ENCODE data around the gene BAZ2B.

Gene BAZ2B

DNA sequence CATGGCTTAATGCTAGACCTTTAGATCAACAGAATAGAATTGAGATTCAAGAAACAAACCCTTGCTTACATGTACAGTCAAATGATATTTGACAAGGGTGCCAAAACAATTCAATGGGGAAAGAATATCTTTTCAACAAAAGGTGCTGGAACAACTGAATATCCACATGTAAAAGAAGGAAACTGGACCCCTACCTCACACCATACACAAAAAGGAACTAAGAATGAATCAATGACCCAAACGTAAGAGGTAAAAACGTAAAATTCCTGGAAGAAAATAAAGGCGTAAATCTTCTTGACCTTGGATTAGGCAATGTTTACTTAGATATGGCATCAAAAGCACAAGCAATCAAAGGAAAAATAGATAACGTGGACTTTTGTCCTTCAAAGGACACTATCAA, 43.1 kb downstream of the BAZ2B start:
- H3K36me3 ChIP-seq (ENCODE audit: control insufficient read depth, insufficient read depth, low read length): no peaks in the 10 kb centered on the region
- H3K9ac ChIP-seq (ENCODE audit: low read depth, low read length): no peak overlapping the region
- peaks cover 7% of the 10 kb centered on the region for H3K4me1 ChIP-seq (ENCODE audit: control insufficient read depth, insufficient read depth, low read length)
- no peak overlapping the region for H3K27ac ChIP-seq (ENCODE audit: low read depth, low read length)
- no peaks in the 10 kb centered on the region for H3K27me3 ChIP-seq (ENCODE audit: control insufficient read depth, insufficient read depth, low read length)
- peaks cover 3% of the 10 kb centered on the region; the same call in 1 of the 2 replicates for H3K9me3 ChIP-seq (ENCODE audit: control insufficient read depth, insufficient read depth, low read length)
- H3K4me3 ChIP-seq (ENCODE audit: low read depth, low read length): no peak overlapping the region

DNA sequence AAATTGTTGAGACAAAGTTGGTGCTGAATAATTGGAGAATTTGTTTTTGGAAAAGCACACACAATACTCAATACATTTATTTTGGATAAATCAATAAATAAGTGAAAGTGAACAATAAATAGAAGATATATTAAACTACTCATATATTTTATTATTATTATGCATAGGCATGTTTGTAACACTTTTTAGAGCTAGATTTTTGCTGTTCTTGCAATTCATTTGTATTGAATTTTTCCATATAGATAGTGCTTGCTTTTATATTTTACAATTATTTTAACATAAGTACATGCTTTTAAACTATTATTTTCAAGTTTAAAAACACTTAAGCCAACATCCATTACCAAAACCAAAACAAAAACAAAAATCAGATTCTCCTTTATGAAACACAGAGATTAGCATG, 43.9 kb downstream of the BAZ2B start:
- Histone ChIP-seq H3K9ac (ENCODE audit: low read depth, low read length) (no peak overlapping the region), H3K27me3 (ENCODE audit: control insufficient read depth, insufficient read depth, low read length) (no peaks in the 10 kb centered on the region), H3K9me3 (ENCODE audit: control insufficient read depth, insufficient read depth, low read length) (peaks cover 3% of the 10 kb centered on the region; the same call in 1 of the 2 replicates), H3K27ac (ENCODE audit: low read depth, low read length) (no peak overlapping the region), H3K4me1 (ENCODE audit: control insufficient read depth, insufficient read depth, low read length) (peaks cover 1% of the 10 kb centered on the region; the same call in 1 of the 2 replicates), H3K36me3 (ENCODE audit: control insufficient read depth, insufficient read depth, low read length) (no peaks in the 10 kb centered on the region), H3K4me3 (ENCODE audit: low read depth, low read length) (no peak overlapping the region)

DNA sequence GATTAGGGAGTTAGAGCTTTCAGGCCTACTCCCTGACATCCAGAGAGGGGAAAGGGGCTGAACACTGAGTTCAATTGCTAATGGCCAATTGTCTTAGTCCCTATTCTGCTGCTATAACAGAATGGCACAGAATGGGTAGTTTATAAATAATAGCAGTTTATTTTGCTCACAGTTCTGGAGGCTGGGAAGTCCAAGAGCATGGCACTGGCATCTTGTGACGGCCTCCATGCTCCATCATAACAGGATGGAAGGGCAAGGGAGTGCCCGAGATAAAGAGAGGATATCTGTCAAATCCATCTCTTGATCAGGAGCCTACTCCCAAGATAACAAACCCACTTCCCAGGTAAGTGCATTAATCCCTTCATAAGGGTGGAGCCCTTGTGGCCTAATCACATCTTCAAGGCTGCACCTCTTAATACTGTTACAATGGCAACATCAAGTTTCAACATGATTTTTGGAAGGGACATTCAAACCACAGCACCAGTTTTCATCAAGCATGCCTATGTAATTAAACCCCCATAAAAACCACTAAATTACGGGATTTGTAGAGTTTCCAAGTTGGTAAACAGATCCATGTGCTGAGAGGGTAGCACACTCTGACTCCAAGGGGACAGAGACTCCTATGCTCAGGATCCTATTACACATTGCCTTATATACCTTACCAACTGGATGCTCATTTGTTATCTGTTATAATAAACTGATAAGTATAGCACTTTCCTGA, 44.6 kb downstream of the BAZ2B start:
- Histone ChIP-seq H3K9ac (ENCODE audit: low read depth, low read length) (no peak overlapping the region), H3K27ac (ENCODE audit: low read depth, low read length) (no peak overlapping the region), H3K27me3 (ENCODE audit: control insufficient read depth, insufficient read depth, low read length) (no peaks in the 10 kb centered on the region), H3K36me3 (ENCODE audit: control insufficient read depth, insufficient read depth, low read length) (no peaks in the 10 kb centered on the region), H3K9me3 (ENCODE audit: control insufficient read depth, insufficient read depth, low read length) (peaks cover 3% of the 10 kb centered on the region; the same call in 1 of the 2 replicates), H3K4me3 (ENCODE audit: low read depth, low read length) (no peak overlapping the region), H3K4me1 (ENCODE audit: control insufficient read depth, insufficient read depth, low read length) (no peaks in the 10 kb centered on the region; the same call in 1 of the 2 replicates)

DNA sequence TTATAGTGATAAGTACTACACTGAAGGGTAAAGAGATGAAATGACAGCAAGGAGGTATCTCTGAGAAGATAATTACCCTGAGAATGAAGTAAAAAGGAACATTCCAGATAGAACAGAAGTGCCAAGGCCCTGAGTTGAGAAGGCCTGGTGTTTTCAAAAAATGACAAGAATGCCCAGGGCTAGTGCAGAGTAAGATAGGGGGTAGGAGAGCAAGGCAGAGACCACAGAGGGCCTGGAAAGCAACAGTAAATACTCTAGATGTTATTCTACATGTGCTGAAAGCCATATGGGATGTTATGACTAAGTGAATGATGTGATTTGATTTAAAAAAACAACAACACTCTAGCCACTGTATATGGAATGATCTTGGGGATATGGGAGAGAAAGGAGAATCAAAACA, 52.3 kb downstream of the BAZ2B start:
- H3K9ac ChIP-seq (ENCODE audit: low read depth, low read length): no peak overlapping the region

DNA sequence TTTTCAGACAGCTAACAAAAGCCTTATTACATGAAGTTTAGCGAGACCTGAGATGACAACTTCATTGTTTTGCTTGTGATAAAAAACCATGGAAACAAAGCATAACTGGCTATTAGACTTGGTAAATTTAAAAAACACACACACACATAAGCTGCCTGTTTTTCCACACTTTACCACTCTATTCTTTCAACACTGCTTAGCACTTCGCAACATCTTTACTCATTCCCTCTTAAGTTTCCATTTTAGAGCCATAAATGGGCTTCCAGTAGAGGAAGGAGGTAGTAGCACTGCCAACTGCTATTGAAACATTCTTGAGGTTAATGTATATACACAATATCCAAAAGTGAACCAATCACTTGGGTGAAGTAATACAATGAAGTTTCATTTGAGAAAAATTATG, 54.1 kb downstream of the BAZ2B start:
- H3K9ac ChIP-seq (ENCODE audit: low read depth, low read length): no peak overlapping the region
- no peaks in the 10 kb centered on the region for H3K36me3 ChIP-seq (ENCODE audit: control insufficient read depth, insufficient read depth, low read length)
- no peaks in the 10 kb centered on the region for H3K9me3 ChIP-seq (ENCODE audit: control insufficient read depth, insufficient read depth, low read length)
- no peak overlapping the region for H3K4me3 ChIP-seq (ENCODE audit: low read depth, low read length)
- H3K27ac ChIP-seq (ENCODE audit: low read depth, low read length): no peak overlapping the region
- peaks cover 4% of the 10 kb centered on the region for H3K4me1 ChIP-seq (ENCODE audit: control insufficient read depth, insufficient read depth, low read length)
- no peaks in the 10 kb centered on the region for H3K27me3 ChIP-seq (ENCODE audit: control insufficient read depth, insufficient read depth, low read length)

More for the DNA sequence above, 52.3 kb downstream of the BAZ2B start:
- Histone ChIP-seq H3K4me1 (ENCODE audit: control insufficient read depth, insufficient read depth, low read length) (no peaks in the 10 kb centered on the region), H3K27me3 (ENCODE audit: control insufficient read depth, insufficient read depth, low read length) (no peaks in the 10 kb centered on the region), H3K27ac (ENCODE audit: low read depth, low read length) (no peak overlapping the region), H3K9me3 (ENCODE audit: control insufficient read depth, insufficient read depth, low read length) (no peaks in the 10 kb centered on the region), H3K36me3 (ENCODE audit: control insufficient read depth, insufficient read depth, low read length) (no peaks in the 10 kb centered on the region), H3K4me3 (ENCODE audit: low read depth, low read length) (no peak overlapping the region)

DNA sequence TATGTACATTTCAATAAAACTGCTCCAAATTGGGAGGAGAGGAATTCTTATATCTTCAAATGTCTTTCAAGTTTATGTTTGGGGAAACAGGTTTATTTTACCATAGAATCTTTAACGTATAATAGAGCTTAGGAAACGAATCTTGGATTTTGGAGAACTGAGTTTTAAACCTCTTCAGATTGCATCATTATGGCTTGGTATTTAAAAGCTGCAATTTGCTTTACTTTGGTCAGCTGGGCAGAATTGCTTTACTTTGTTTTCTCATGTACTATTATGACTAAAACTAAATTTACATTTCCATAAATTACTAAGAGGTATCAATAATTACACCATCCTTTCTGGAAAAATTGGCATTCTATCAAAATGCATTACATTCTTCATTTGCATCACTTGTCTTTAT, 54.6 kb downstream of the BAZ2B start:
- Histone ChIP-seq H3K4me3 (ENCODE audit: low read depth, low read length) (no peak overlapping the region), H3K4me1 (ENCODE audit: control insufficient read depth, insufficient read depth, low read length) (peaks cover 4% of the 10 kb centered on the region), H3K36me3 (ENCODE audit: control insufficient read depth, insufficient read depth, low read length) (no peaks in the 10 kb centered on the region), H3K9ac (ENCODE audit: low read depth, low read length) (no peak overlapping the region), H3K27ac (ENCODE audit: low read depth, low read length) (no peak overlapping the region), H3K27me3 (ENCODE audit: control insufficient read depth, insufficient read depth, low read length) (no peaks in the 10 kb centered on the region), H3K9me3 (ENCODE audit: control insufficient read depth, insufficient read depth, low read length) (no peaks in the 10 kb centered on the region)

DNA sequence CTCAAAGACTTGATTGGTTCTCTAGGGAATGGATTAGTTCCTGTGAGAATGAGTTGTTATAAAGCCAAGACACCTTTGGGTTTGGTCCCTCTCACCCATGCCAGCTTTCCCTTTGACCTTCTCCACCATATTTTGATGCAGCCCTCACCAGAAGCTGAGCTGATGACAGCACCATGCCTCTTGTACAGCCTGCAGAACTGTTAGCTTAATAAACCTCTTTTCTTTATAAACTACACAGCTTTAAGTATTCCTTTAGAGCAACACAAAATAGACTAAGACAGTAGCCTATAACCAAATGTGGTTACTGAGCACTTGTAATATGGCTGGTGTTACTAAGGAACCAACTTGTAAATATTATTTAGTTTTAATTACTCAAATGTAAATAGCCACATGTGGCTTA, 55.1 kb downstream of the BAZ2B start:
- no peak overlapping the region for H3K9ac ChIP-seq (ENCODE audit: low read depth, low read length)
- no peak overlapping the region for H3K4me3 ChIP-seq (ENCODE audit: low read depth, low read length)
- H3K36me3 ChIP-seq (ENCODE audit: control insufficient read depth, insufficient read depth, low read length): no peaks in the 10 kb centered on the region
- no peaks in the 10 kb centered on the region for H3K9me3 ChIP-seq (ENCODE audit: control insufficient read depth, insufficient read depth, low read length)
- no peaks in the 10 kb centered on the region for H3K27me3 ChIP-seq (ENCODE audit: control insufficient read depth, insufficient read depth, low read length)
- peaks cover 4% of the 10 kb centered on the region for H3K4me1 ChIP-seq (ENCODE audit: control insufficient read depth, insufficient read depth, low read length)
- no peak overlapping the region for H3K27ac ChIP-seq (ENCODE audit: low read depth, low read length)

DNA sequence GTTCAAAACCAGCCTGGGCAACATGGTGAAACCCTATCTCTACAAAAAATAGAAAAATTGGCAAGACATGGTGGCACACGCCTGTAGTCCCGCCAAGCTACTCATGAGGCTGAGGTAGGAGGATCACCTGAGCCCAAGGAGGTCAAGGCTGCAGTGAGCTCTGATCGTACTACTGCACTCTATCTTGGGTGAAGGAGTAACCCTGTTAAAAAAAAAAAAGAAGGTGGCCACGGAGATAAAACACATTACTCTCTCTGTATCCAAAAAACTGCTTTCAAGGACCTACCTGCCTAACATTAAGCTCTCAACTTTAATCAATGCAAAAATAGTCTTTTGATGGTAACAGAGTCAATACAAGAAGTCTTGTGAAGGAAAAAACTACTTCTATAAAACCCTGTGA, 57.3 kb downstream of the BAZ2B start:
- H3K4me3 ChIP-seq (ENCODE audit: low read depth, low read length): no peak overlapping the region
- H3K9me3 ChIP-seq (ENCODE audit: control insufficient read depth, insufficient read depth, low read length): no peaks in the 10 kb centered on the region
- H3K9ac ChIP-seq (ENCODE audit: low read depth, low read length): no peak overlapping the region
- no peaks in the 10 kb centered on the region for H3K36me3 ChIP-seq (ENCODE audit: control insufficient read depth, insufficient read depth, low read length)
- no peak overlapping the region for H3K27ac ChIP-seq (ENCODE audit: low read depth, low read length)
- H3K27me3 ChIP-seq (ENCODE audit: control insufficient read depth, insufficient read depth, low read length): no peaks in the 10 kb centered on the region
- peaks cover 4% of the 10 kb centered on the region for H3K4me1 ChIP-seq (ENCODE audit: control insufficient read depth, insufficient read depth, low read length)

DNA sequence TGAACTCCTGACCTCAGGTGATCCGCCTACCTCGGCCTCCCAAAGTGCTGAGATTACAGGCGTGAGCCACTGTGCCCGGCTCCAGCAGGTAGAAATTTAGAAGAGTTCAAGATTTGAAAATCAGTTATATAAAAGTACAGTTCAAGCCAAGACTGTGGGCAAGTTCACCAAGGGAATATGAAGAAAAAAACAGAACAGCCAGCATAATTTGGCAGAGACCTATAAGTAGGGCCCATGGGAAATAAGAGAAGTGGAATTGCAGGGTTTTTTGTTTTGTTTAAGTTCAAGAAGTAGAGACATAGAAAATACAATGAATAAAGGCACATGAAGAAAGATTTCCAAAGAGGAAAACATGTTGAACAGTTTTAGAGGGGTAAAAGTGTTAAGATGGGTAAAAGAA, 57.9 kb downstream of the BAZ2B start:
- no peak overlapping the region for H3K4me3 ChIP-seq (ENCODE audit: low read depth, low read length)
- H3K27ac ChIP-seq (ENCODE audit: low read depth, low read length): no peak overlapping the region
- peaks cover 4% of the 10 kb centered on the region for H3K4me1 ChIP-seq (ENCODE audit: control insufficient read depth, insufficient read depth, low read length)
- no peaks in the 10 kb centered on the region for H3K27me3 ChIP-seq (ENCODE audit: control insufficient read depth, insufficient read depth, low read length)
- no peaks in the 10 kb centered on the region for H3K9me3 ChIP-seq (ENCODE audit: control insufficient read depth, insufficient read depth, low read length)
- H3K9ac ChIP-seq (ENCODE audit: low read depth, low read length): no peak overlapping the region
- no peaks in the 10 kb centered on the region for H3K36me3 ChIP-seq (ENCODE audit: control insufficient read depth, insufficient read depth, low read length)

DNA sequence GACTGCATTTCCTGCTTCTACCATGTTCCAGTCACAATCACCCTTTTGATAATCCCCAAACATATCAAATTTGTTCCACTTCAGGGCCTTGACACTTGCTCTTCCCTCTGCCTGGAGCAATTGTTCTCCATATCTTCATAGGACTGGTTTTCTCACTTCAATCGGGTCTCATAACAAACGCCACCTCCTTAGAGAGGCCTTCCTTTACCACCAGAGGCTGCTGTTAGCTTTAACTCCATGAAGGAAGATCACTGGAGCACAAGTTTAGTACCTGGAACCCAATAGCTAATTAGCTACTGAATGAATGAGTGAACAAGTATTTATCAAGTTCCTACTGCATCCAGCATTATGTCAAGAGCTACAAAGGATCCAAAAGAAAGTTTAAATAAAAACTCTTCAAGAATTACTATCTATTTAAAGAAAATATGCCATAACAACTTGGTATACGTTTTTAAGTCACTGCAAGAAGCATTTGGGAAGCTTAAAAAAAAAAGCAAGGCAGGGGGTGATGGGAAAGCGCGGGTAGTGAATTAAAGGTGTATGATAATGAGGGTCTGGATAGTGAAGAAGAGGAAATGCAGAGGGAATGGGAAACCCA, 58.8 kb downstream of the BAZ2B start:
- peaks cover 4% of the 10 kb centered on the region for H3K4me1 ChIP-seq (ENCODE audit: control insufficient read depth, insufficient read depth, low read length)

DNA sequence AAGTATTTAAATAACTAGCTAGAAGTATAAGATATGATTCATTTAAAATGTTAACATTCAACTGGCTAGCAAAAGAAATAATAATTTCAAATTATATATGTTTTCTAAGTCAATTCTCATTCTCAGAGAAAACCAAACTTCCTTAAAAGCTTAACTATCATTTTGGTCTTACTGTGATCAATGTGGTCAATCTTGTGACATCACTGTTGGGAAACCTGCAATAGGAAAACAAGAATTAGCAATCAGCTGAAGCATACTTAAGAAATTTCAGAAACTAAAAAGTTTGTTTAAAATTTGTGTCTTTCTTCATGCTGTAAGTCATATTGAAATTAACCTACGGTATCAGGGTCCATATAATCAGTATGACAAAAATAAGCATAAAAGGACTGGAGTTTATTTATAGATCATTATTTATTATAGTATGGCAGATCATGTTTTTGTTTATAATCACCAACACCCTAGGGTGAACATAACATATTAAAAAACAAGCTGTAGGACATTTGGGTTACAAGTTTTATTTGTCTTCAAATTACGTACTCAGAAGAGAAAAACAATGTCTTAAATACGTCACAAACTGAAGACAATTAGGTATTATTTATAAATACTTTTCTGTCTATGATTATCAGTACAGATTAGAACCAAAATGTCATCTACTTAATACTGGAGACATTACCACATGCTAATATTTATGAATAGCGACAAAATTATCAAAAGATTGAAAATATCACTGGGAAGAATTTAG, 60.5 kb downstream of the BAZ2B start:
- Histone ChIP-seq H3K9me3 (ENCODE audit: control insufficient read depth, insufficient read depth, low read length) (no peaks in the 10 kb centered on the region), H3K27me3 (ENCODE audit: control insufficient read depth, insufficient read depth, low read length) (no peaks in the 10 kb centered on the region), H3K36me3 (ENCODE audit: control insufficient read depth, insufficient read depth, low read length) (0 out of 2 replicates have a peak, but pooled peaks cover 3% of the 10 kb centered on the region), H3K4me3 (ENCODE audit: low read depth, low read length) (no peak overlapping the region), H3K9ac (ENCODE audit: low read depth, low read length) (no peak overlapping the region), H3K27ac (ENCODE audit: low read depth, low read length) (no peak overlapping the region), H3K4me1 (ENCODE audit: control insufficient read depth, insufficient read depth, low read length) (peaks cover 4% of the 10 kb centered on the region)

More for the DNA sequence above, 58.8 kb downstream of the BAZ2B start:
- Histone ChIP-seq H3K27ac (ENCODE audit: low read depth, low read length) (no peak overlapping the region), H3K9ac (ENCODE audit: low read depth, low read length) (no peak overlapping the region), H3K36me3 (ENCODE audit: control insufficient read depth, insufficient read depth, low read length) (0 out of 2 replicates have a peak, but pooled peaks cover 3% of the 10 kb centered on the region), H3K9me3 (ENCODE audit: control insufficient read depth, insufficient read depth, low read length) (no peaks in the 10 kb centered on the region), H3K4me3 (ENCODE audit: low read depth, low read length) (no peak overlapping the region), H3K27me3 (ENCODE audit: control insufficient read depth, insufficient read depth, low read length) (no peaks in the 10 kb centered on the region)
